NK-92 (cell line): ENCODE results near the gene MYL10.
"Not testable (repeated sequence)": the region's sequence is repeated elsewhere in the genome, so short reads cannot be mapped to it uniquely, and the experiment has no call there.

ENCODE experiments used
- DNase-seq: peaks from one replicate; lab custom pipeline; 2025; ENCODE audit not compliant: unreplicated experiment; lab: John Stamatoyannopoulos, UW

The MYL10 gene

GRCh38 chr7:101657171-101657570, 28.1 kb upstream of the MYL10 start:
- DNase-seq, result no peak

- DNase-seq, result no peak
Observed at GRCh38 chr7:101651112-101651511, 22.0 kb upstream of the MYL10 start.

- DNase-seq, result no peak
Observed at GRCh38 chr7:101650579-101651081, 21.5 kb upstream of the MYL10 start.

- not testable (repeated sequence) for DNase-seq
Observed at GRCh38 chr7:101647876-101648275, 18.8 kb upstream of the MYL10 start.

- no peak for DNase-seq
Observed at GRCh38 chr7:101645951-101646350, 16.9 kb upstream of the MYL10 start.

- DNase-seq, result no peak
Observed at GRCh38 chr7:101644879-101645278, 15.8 kb upstream of the MYL10 start.

GRCh38 chr7:101639127-101639526, 10.0 kb upstream of the MYL10 start:
- DNase-seq, result not testable (repeated sequence)

- DNase-seq, result no peak
Observed at GRCh38 chr7:101636822-101637623, 7.9 kb upstream of the MYL10 start.

GRCh38 chr7:101635484-101635883, 6.4 kb upstream of the MYL10 start:
- no peak for DNase-seq

GRCh38 chr7:101634196-101634717, 5.2 kb upstream of the MYL10 start:
- DNase-seq, result no peak

- no peak for DNase-seq
Observed at GRCh38 chr7:101633511-101633910, 4.4 kb upstream of the MYL10 start.

GRCh38 chr7:101632641-101633040, 3.5 kb upstream of the MYL10 start:
- DNase-seq, result no peak

- DNase-seq, result no peak
Observed at GRCh38 chr7:101631224-101631714, 2.2 kb upstream of the MYL10 start.

- DNase-seq, result no peak
Observed at GRCh38 chr7:101630591-101630990, 1.5 kb upstream of the MYL10 start.

- DNase-seq, result no peak
Observed at GRCh38 chr7:101628522-101628921, 574 bp downstream of the MYL10 start.

- no peak for DNase-seq
Observed at GRCh38 chr7:101626758-101627157, 2.3 kb downstream of the MYL10 start.

GRCh38 chr7:101626069-101626671, 2.9 kb downstream of the MYL10 start:
- no peak for DNase-seq

GRCh38 chr7:101625031-101625791, 3.9 kb downstream of the MYL10 start:
- DNase-seq, result no peak

GRCh38 chr7:101624246-101625001, 4.7 kb downstream of the MYL10 start:
- DNase-seq, result no peak

- DNase-seq, result no peak
Observed at GRCh38 chr7:101622609-101623173, 6.4 kb downstream of the MYL10 start.
